Adrenal gland (tissue), 12 donors: ENCODE results near the gene LYPLAL1. TPM values are rescaled to one million over a fixed set of nuclear protein-coding genes. Genes with fewer than 3 reads are reported as not detected.

ENCODE experiments used
- DNase-seq, 7 donors: peaks; one replicate each; pipeline ENCODE4 v3.0.0-alpha.2; 2019 to 2020
- H3K27ac ChIP-seq, 5 donors: fragments of 200-600 bp; sonication (generic) in 4 of 5; 1 replicate in 3 of 5; 2 replicates in 2 of 5; pipeline versions ENCODE4 v1.5.1 to v1.8.0; 2016 to 2020; ENCODE audit warnings: mild to moderate bottlenecking in 1 of 5
- H3K27me3 ChIP-seq: fragments of 200-600 bp; 2 replicates; pipeline ENCODE4 v1.8.0; 2021
- H3K36me3 ChIP-seq, 2 donors: fragments of 200-600 bp; replicated peaks in 1 of 2; 1 replicate in 1 of 2; 2 replicates in 1 of 2; pipeline versions ENCODE4 v1.5.1 to v1.8.0; 2018 to 2022
- H3K4me1 ChIP-seq, 2 donors: fragments of 200-600 bp; replicated peaks in 1 of 2; 1 replicate in 1 of 2; 2 replicates in 1 of 2; pipeline versions ENCODE4 v1.5.1 to v1.8.0; 2018 to 2021
- H3K4me3 ChIP-seq, 4 donors: fragments of 200-600 bp; sonication (generic) in 3 of 4; one replicate each; pipeline ENCODE4 v1.5.1; 2016 to 2018
- H3K9me3 ChIP-seq, 3 donors: fragments of 200-600 bp; sonication (generic) in 1 of 3; replicated peaks in 1 of 3; 1 replicate in 2 of 3; 2 replicates in 1 of 3; pipeline versions ENCODE4 v1.5.1 to v1.8.0; 2016 to 2021
- POLR2A ChIP-seq, 2 donors: fragments of 450-650 bp; IDR thresholded peaks; one replicate each; pipeline ENCODE4 v1.6.1; 2017; ENCODE audit warnings: antibody characterized with exemption in 2 of 2, mild to moderate bottlenecking in 2 of 2, moderate library complexity in 1 of 2
- WGBS, 4 donors: extraction: QIAGEN DNeasy Blood & Tissue Kit in 2 of 4; methylation state at CpG; one replicate each; pipeline versions ENCODE4 v1.1.5 to v1.1.7; 2013 to 2017; 5-methylcytosine and 5-hydroxymethylcytosine counted together
- intact Hi-C, 2 donors: fragments of 100-400 bp; cut with DNase I; formaldehyde crosslinking; loops; one replicate each; pipeline versions ENCODE4 v1.14.1 to v1.15.0; 2022 to 2023
- polyA plus RNA-seq, 3 donors: library from polyadenylated mRNA; stranded (reverse); fragments of 200-250 nt in 2 of 3; fragments of 350-450 nt in 1 of 3; fragmentation: Illumina TruSeq in 1 of 3; extraction: RNeasy Lipid Tissue Mini Kit (QIAGEN cat#74804) in 1 of 3; gene quantifications; one replicate each; pipeline ENCODE4 v1.2.3, GENCODE V29; 2013 to 2014
- total RNA-seq, 9 donors: library from RNA; depleted of rRNA in 4 of 9; stranded (reverse); fragments of >200 nt in 4 of 9; fragments of 120-200 nt in 1 of 9; fragmentation: NEBNext Ultra II Directional in 1 of 9; extraction: Animal tissue kit (Norgen Biotek cat#: 25700) in 1 of 9; gene quantifications; one replicate each; pipeline versions ENCODE4 v1.1.0 to v1.2.4, GENCODE V29; 2013 to 2023
- TF ChIP-seq, protein P1 (sequence below), 6 experiments: fragments of 450-650 bp in 4 of 6; fragments of 200-600 bp in 2 of 6; sonication (generic) in 1 of 6; IDR thresholded peaks; 1 replicate in 5 of 6; 2 replicates in 1 of 6; pipeline versions ENCODE4 v1.5.1 to v1.8.0; 2016 to 2021; ENCODE audit warnings: antibody characterized with exemption in 6 of 6, mild to moderate bottlenecking in 2 of 6, moderate library complexity in 1 of 6
- donor health status: healthy with polysubstance abuse.
- donor health status: Bipolar disorder and iron deficiency.
- donor health status: DM: yes; HTN: yes; CAD: no.
- donor health status: DM: no; HTN: no; CAD: no.
- donor health status: DM: no; HTN: no; CAD: no.
- donor health status: DM: yes; HTN: yes; CAD: no.

LYPLAL1 gene
- total and polyA plus RNA-seq, 12 donors = 14.9 to 82.8 (median 64.7) TPM

- no peak for DNase-seq
- no peak overlapping the region for H3K4me3 ChIP-seq
- no peaks in the 10 kb centered on the region for H3K4me1 ChIP-seq
- no peaks in the 10 kb centered on the region for H3K9me3 ChIP-seq
- H3K27me3 ChIP-seq = no peaks in the 10 kb centered on the region
- H3K27ac ChIP-seq = no peak overlapping the region
- H3K36me3 ChIP-seq = no peaks in the 10 kb centered on the region
- TF ChIP-seq POLR2A (IDR thresholded peaks at IDR 0.05) = no peak
- TF ChIP-seq, protein P1, sequence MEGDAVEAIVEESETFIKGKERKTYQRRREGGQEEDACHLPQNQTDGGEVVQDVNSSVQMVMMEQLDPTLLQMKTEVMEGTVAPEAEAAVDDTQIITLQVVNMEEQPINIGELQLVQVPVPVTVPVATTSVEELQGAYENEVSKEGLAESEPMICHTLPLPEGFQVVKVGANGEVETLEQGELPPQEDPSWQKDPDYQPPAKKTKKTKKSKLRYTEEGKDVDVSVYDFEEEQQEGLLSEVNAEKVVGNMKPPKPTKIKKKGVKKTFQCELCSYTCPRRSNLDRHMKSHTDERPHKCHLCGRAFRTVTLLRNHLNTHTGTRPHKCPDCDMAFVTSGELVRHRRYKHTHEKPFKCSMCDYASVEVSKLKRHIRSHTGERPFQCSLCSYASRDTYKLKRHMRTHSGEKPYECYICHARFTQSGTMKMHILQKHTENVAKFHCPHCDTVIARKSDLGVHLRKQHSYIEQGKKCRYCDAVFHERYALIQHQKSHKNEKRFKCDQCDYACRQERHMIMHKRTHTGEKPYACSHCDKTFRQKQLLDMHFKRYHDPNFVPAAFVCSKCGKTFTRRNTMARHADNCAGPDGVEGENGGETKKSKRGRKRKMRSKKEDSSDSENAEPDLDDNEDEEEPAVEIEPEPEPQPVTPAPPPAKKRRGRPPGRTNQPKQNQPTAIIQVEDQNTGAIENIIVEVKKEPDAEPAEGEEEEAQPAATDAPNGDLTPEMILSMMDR (IDR thresholded peaks at IDR 0.05) = no peak
- intact Hi-C loops = no loop called here
These were observed 41.8 kb downstream of the LYPLAL1 start for GRCh38 chr1:219215477-219215876.

DNA sequence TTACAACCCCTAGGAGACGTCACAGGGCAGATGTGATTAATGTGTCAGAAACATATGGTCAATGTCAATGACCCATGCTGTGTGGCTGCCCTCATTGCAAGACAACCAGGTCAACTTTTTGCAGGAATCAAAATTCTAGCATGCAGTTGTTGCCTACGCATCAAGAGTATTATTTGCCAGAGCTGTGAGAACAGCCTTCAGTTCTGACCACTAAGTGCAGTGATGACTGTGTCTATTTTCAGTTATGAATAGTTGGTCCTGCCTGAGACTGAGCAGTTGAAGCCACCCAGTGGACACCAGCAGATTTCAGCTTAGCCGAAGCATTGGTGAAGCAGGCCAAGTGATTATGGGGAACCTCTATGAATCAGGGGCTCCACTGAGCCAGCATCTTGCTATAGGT lies 47.3 kb downstream of the LYPLAL1 start:
- no peak for DNase-seq
- Histone ChIP-seq H3K4me1 (peaks cover 0 to 15% of the 10 kb centered on the region in 2 donors), H3K27ac (no peak overlapping the region), H3K4me3 (no peak overlapping the region), H3K36me3 (no peaks in the 10 kb centered on the region), H3K9me3 (no peaks in the 10 kb centered on the region), H3K27me3 (no peaks in the 10 kb centered on the region)
- TF ChIP-seq, protein P1 (IDR thresholded peaks at IDR 0.05) = no peak
- TF ChIP-seq POLR2A (IDR thresholded peaks at IDR 0.05) = no peak
- WGBS, 4 donors = 89 to 98% (median 95%) methylated on average over 2 to 3 of the region's 3 CpGs
- intact Hi-C loops = no loop called here

- Histone ChIP-seq H3K9me3 (no peaks in the 10 kb centered on the region), H3K27ac (no peak overlapping the region), H3K4me3 (no peak overlapping the region), H3K27me3 (no peaks in the 10 kb centered on the region), H3K4me1 (peaks cover 0 to 17% of the 10 kb centered on the region in 2 donors), H3K36me3 (no peaks in the 10 kb centered on the region)
- DNase-seq = no peak
- intact Hi-C loops = no loop called here
- TF ChIP-seq, protein P1 (IDR thresholded peaks at IDR 0.05) = no peak
- no peak for TF ChIP-seq POLR2A (IDR thresholded peaks at IDR 0.05)
These were observed 49.8 kb downstream of the LYPLAL1 start for GRCh38 chr1:219223496-219223895.

DNA sequence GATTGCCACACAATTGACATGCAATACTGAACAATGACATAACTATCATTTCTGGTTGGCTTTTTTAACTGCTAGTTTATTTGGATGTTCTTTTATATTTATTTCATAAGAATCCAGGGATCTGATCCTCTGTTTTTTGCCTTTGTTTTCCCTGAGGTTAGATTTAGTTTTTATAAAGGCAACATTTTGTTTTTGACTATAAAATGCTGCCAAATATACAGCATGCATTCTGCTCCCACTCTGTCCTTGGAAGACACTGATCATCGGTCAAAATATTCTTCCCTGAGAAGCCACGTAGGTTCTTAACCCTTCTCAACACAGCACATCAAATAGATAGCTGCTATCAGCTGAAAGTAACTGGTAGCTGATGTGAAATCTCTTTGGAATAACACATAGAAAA lies 52.5 kb downstream of the LYPLAL1 start:
- Histone ChIP-seq H3K27me3 (no peaks in the 10 kb centered on the region), H3K4me3 (no peak overlapping the region), H3K9me3 (no peaks in the 10 kb centered on the region), H3K27ac (no peak overlapping the region), H3K4me1 (peaks cover 0 to 17% of the 10 kb centered on the region in 2 donors), H3K36me3 (no peaks in the 10 kb centered on the region)
- intact Hi-C loops = no loop called here
- 32 to 41% (median 37%) methylated on average over 2 of the region's 2 CpGs for whole genome bisulfite sequencing, 4 donors
- TF ChIP-seq, protein P1 (IDR thresholded peaks at IDR 0.05) = no peak
- no peak for TF ChIP-seq POLR2A (IDR thresholded peaks at IDR 0.05)
- no peak for DNase-seq
